ENCODE data around the gene NUBPL. TPM values are rescaled to one million over a fixed set of nuclear protein-coding genes. Genes with fewer than 3 reads are reported as not detected.
"Not testable (repeated sequence)": the region's sequence is repeated elsewhere in the genome, so short reads cannot be mapped to it uniquely, and the experiment has no call there.

Gene NUBPL
- total RNA-seq, 8 experiments from 2014 or later: 8.8 to 18.2 (median 10.7) TPM

DNA sequence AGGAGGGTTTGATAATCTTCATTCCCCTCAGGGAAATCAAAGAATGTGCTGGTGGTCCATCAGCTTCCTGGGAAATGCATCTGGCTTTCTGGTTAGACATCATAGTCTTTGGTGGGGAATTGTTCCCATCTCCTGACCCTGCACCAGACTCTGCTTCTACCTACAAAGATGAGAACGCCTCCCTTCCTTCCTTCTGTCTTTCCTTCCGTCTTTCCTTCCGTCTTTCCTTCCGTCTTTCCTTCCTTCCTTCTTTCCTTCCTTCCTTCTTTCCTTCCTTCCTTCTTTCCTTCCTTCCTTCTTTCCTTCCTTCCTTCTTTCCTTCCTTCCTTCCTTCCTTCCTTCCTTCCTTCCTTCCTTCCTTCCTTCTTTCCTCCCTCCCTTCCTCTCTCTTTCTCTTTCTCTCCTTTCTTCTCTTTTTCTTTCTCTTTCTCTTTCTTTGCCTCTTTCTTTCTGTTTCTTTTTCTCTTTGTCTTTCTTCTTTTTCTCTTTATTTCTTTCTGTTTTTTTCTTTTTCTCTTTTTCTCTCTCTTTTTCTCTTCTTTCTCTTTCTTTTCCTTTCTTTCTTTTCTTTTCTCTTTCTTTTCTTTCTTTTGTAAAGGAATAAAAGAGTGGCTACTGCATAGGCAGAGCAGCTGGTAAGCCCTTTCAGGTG, 326.9 kb downstream of the NUBPL start:
- in situ Hi-C loops (cut with MboI; ENCODE audit: low pct_unique_long_range_greater_than_20kb in 2 of 9, low sequenced_read_pairs in 9 of 9, unreplicated experiment in 9 of 9): no loop called here
- H3K27ac ChIP-seq: no peak overlapping the region

DNA sequence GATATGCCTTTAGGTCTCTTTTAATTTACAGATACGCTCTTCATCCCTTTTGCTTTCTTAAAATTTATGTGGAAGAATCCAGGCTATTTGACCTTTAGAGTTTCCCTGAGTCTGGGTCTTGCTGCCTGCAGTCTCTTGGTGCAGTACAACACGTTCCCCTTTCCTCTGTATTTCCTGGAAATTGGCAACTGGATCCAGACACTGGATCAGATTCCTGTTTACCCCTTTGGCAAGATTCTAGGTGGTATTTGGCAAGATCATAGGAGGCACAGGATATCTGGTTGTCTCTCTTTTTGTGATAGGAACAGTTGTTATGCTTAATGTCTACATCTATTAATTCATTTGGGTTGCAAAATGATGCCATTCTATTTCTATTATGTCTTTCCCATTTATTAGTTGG, 328.1 kb downstream of the NUBPL start:
- peaks cover 21 to 24% of the 10 kb centered on the region in 2 donors for H3K4me1 ChIP-seq (replicated peaks in 1 of 2)
- H3K27ac ChIP-seq: no peak overlapping the region
- in situ Hi-C loops (cut with MboI; ENCODE audit: low pct_unique_long_range_greater_than_20kb in 2 of 9, low sequenced_read_pairs in 9 of 9, unreplicated experiment in 9 of 9): no loop called here
- no peak overlapping the region for H3K4me3 ChIP-seq
- WGBS, 10 experiments: 0 to 100% (median 85%) methylated on average over 1 to 2 of the region's 2 CpGs; no CpG with 5 or more reads in 2 of the 10 experiments
- no peak for ATAC-seq (replicated peaks in 6 of 8)

More for the DNA sequence above, 326.9 kb downstream of the NUBPL start:
- Histone ChIP-seq H3K4me1 (replicated peaks in 1 of 2) (peaks cover 10 to 12% of the 10 kb centered on the region in 2 donors), H3K4me3 (no peak overlapping the region)
- 76 to 100% (median 89%) methylated on average over 1 to 4 of the region's 4 CpGs; no CpG with 5 or more reads in 3 of the 10 experiments for WGBS, 10 experiments
- no peak for ATAC-seq (replicated peaks in 6 of 8)

DNA sequence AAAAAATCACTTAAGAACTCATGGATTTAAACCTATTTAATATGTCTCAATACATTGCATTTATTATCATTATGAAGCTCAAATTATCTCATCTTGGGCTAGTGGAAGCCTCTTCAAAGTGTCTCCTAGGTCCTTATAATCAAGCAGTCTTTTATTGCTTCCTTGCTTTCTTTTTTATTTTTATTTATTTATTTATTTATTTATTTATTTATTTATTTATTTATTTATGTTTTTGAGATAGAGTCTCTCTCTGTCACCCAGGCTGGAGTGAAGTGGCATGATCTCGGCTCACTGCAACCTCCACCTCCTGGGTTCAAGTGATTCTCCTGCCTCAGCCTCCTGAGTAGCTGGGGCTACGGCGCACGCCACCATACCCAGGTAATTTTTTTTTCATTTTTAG, 329.0 kb downstream of the NUBPL start:
- H3K4me1 ChIP-seq (replicated peaks in 1 of 2): peaks cover 21 to 32% of the 10 kb centered on the region in 2 donors
- H3K27ac ChIP-seq; in situ Hi-C loops (cut with MboI; ENCODE audit: low pct_unique_long_range_greater_than_20kb in 2 of 9, low sequenced_read_pairs in 9 of 9, unreplicated experiment in 9 of 9); H3K4me3 ChIP-seq; ATAC-seq (replicated peaks in 6 of 8): not testable (repeated sequence)
- 71 to 100% (median 89%) methylated on average over 1 to 4 of the region's 4 CpGs; no CpG with 5 or more reads in 2 of the 10 experiments for WGBS, 10 experiments

DNA sequence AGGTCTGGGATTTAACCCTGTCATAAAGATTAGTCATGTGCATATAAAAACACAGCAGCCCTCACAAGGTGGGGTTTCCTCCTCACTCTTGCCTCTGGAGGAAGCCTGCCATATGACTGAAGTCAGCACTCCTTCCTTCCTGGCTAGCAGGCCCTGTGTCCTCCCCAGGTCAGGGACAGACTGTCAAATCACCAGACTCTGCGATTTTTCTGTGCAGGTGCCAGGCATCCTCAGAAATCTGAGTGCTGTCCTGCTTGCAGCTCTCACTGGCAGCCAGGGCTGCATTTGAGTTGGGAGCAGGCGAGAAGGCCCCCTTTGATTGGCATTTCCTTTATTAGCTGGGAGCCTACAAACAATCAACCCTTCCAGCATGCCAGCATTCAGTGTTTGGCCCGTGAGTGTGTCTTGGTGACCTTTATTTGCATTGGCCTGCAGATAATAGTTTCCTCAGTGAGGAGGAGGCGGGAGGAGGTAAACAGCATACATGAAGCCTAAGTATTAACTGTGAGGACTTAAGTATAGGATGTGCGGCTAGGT, 332.1 kb downstream of the NUBPL start:
- WGBS, 10 experiments: 25 to 100% (median 57%) methylated on average over 1 to 5 of the region's 5 CpGs; no CpG with 5 or more reads in 2 of the 10 experiments
- no peak overlapping the region for H3K27ac ChIP-seq
- H3K4me3 ChIP-seq: no peak overlapping the region
- in situ Hi-C loops (cut with MboI; ENCODE audit: low pct_unique_long_range_greater_than_20kb in 2 of 9, low sequenced_read_pairs in 9 of 9, unreplicated experiment in 9 of 9): no loop called here
- ATAC-seq (replicated peaks in 6 of 8): peak; percentile 46 to 89 (median 81)
- peaks cover 21 to 33% of the 10 kb centered on the region in 2 donors for H3K4me1 ChIP-seq (replicated peaks in 1 of 2)

DNA sequence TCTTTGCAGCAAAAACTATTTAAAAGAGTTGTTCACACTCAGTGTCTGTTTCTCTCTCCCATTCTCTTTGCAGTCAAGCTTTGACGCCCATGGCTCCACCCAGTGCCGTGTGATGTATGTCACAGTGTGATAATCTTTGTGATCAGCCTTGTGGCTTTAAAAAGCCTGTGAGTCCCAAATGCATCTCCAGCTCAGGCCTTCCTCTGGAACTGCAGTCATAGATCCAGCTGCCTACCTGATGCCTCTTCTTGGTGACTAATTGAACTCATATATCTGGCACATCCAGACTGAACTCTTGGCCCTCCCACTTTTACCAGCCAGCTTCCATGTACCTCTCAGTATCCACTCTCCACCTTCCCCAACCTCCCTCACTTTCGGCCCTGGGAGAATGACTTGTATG, 333.1 kb downstream of the NUBPL start:
- H3K4me1 ChIP-seq (replicated peaks in 1 of 2): peaks cover 21 to 33% of the 10 kb centered on the region in 2 donors
- no peak overlapping the region for H3K27ac ChIP-seq
- in situ Hi-C loops (cut with MboI; ENCODE audit: low pct_unique_long_range_greater_than_20kb in 2 of 9, low sequenced_read_pairs in 9 of 9, unreplicated experiment in 9 of 9): no loop called here
- 33 to 76% (median 60%) methylated on average over 1 to 3 of the region's 3 CpGs; no CpG with 5 or more reads in 3 of the 10 experiments for WGBS, 10 experiments
- ATAC-seq (replicated peaks in 6 of 8): peak in 5 of 8 experiments; percentile 6 to 44 (median 36)
- no peak overlapping the region for H3K4me3 ChIP-seq

DNA sequence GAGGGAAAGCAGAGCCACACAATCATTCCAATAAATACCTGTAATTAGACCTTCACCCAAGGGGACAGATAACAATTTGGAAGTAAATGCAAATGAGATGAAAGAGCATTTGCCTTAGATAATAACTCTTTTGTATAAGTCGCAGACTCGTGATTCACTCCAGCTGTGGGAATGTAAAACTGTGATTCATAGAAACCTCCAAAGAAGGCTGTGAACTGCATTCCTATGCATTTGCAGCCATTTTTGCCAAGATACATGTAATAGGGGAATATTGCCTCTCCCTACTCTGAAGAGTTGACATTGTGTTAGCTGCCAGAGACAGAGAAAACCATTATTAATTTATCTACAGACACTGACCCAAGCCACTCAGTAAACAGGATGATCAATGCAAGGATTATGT, 334.0 kb downstream of the NUBPL start:
- no peak overlapping the region for H3K27ac ChIP-seq
- WGBS, 10 experiments: 4 to 88% (median 73%) methylated on average over 1 to 2 of the region's 2 CpGs; no CpG with 5 or more reads in 5 of the 10 experiments
- peak in 5 of 8 experiments; percentile 22 to 66 (median 27) for ATAC-seq (replicated peaks in 6 of 8)
- peaks cover 21 to 33% of the 10 kb centered on the region in 2 donors for H3K4me1 ChIP-seq (replicated peaks in 1 of 2)
- in situ Hi-C loops (cut with MboI; ENCODE audit: low pct_unique_long_range_greater_than_20kb in 2 of 9, low sequenced_read_pairs in 9 of 9, unreplicated experiment in 9 of 9): no loop called here
- H3K4me3 ChIP-seq: no peak overlapping the region

DNA sequence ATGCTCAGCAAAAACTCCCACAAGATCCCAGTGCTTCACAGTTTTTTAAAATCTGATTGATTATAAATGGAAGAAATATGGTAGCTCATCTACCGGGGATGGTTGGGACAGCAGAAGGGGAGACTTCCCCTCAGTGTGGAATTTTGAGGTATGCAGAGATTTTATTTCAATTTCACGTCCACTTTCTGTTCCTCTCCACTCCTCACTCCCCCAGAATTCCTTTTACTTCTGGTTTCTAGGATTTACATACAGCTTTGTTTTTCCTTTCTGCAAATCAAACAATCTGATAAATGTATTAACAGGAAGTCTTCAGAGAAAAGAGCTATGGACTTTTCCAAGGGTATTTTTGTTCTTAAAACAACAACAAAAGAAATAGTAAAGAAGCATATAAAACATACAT, 334.4 kb downstream of the NUBPL start:
- WGBS, 10 experiments: 67 to 100% (median 90%) methylated on average over 1 to 2 of the region's 2 CpGs; no CpG with 5 or more reads in 3 of the 10 experiments
- Histone ChIP-seq H3K4me1 (replicated peaks in 1 of 2) (peaks cover 21 to 33% of the 10 kb centered on the region in 2 donors), H3K4me3 (no peak overlapping the region), H3K27ac (no peak overlapping the region)
- in situ Hi-C loops (cut with MboI; ENCODE audit: low pct_unique_long_range_greater_than_20kb in 2 of 9, low sequenced_read_pairs in 9 of 9, unreplicated experiment in 9 of 9): no loop called here
- ATAC-seq (replicated peaks in 6 of 8): no peak

DNA sequence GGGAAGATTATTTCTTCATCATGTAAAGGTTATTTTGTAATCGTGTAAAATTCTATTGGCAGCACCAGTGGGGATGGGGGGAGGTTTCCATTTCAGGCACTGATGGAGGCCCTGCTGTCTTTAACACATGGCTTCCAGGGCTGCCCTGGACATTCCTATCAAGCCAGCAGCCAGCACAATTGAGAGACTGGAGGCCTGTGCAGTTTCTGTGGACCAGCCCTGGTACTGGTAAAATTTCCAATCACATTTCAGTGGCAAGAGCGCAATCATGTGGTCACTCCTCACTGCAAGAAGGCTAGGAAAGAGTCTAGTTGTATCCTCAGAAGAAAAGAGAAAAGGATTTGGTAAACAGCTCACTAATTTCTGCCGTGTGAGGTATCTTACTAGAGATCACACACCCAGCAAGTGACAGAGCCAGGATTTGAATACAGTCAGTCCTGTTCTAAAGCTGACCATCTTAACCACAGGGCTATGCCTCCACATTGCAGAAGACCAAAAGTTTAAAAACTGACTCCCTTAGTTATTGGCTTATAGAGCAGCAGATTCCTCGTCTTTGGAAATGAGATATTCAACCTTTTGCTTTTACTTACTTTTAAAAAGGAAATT, 336.5 kb downstream of the NUBPL start:
- peak in 4 of 8 experiments; percentile 12 to 22 (median 18) for ATAC-seq (replicated peaks in 6 of 8)
- no peak overlapping the region for H3K27ac ChIP-seq
- H3K4me1 ChIP-seq (replicated peaks in 1 of 2): peaks cover 14 to 24% of the 10 kb centered on the region in 2 donors
- no peak overlapping the region for H3K4me3 ChIP-seq
- in situ Hi-C loops (cut with MboI; ENCODE audit: low pct_unique_long_range_greater_than_20kb in 2 of 9, low sequenced_read_pairs in 9 of 9, unreplicated experiment in 9 of 9): no loop called here
- WGBS, 10 experiments: 0 to 100% (median 56%) methylated on average over 2 to 4 of the region's 4 CpGs; no CpG with 5 or more reads in 1 of the 10 experiments

DNA sequence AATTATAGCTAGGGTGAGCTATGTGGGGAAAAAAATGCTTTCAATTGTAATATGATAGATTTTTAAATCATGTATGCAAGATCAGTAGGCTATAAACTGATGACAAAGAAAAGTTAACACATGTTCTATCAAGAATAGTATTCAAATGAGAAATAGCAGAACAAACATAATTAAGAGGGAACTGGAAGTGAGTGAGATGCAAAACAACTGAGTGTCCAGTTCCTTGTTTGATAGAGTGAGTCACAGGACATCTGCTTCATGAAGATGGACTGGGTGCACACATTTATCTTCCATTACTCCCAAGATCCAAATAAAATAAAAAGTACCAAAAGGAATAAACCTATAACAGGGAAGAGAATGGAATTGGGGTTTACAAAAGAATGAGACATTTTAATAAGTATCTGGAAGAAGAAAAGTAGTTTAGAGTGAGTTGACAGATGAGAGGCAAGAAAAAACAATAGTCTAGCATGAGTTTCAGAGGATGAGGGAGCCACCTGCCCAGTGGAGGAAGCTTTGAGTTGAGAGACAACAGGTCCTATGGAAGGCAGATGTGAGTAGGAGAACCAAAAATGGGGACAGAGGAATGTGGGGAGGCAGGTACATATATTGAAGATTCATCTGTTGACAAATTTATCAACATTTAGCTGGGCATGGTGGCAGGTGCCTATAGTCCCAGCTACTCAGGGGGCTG, 337.8 kb downstream of the NUBPL start:
- Histone ChIP-seq H3K4me1 (replicated peaks in 1 of 2) (peaks cover 1 to 11% of the 10 kb centered on the region in 2 donors), H3K4me3 (no peak overlapping the region), H3K27ac (no peak overlapping the region)
- peak in 3 of 8 experiments; percentile 46 to 80 (median 68) for ATAC-seq (replicated peaks in 6 of 8)
- in situ Hi-C loops (cut with MboI; ENCODE audit: low pct_unique_long_range_greater_than_20kb in 2 of 9, low sequenced_read_pairs in 9 of 9, unreplicated experiment in 9 of 9): no loop called here

DNA sequence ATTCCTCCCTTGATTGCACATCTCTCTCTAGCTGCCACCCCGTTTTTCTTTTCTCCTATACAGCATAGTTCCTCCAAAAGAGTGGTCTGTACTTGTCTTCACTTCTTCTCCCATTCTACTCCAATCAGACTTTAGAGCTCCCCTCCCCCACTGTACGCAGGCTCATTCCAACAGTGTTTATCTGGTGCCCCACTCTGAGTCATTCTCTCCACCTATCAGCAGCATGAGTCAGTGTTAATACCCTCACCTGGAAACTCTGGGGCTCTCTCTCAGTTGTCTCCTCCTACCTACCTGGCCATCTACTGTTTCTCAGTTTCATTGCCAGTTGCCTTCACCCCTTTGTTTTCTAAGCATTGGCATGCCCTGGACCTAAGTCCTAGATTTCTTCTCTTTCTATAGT, 340.8 kb downstream of the NUBPL start:
- Histone ChIP-seq H3K4me1 (replicated peaks in 1 of 2) (no peaks in the 10 kb centered on the region), H3K27ac (no peak overlapping the region), H3K4me3 (no peak overlapping the region)
- in situ Hi-C loops (cut with MboI; ENCODE audit: low pct_unique_long_range_greater_than_20kb in 2 of 9, low sequenced_read_pairs in 9 of 9, unreplicated experiment in 9 of 9): loop anchor here in 1 of 9 experiments (25.0 kb wide), 1 partner anchor 390 kb away; no protein-coding TSS in a partner anchor
- ATAC-seq (replicated peaks in 6 of 8): no peak
- 0 to 100% (median 65%) methylated on average over 1 to 2 of the region's 2 CpGs; no CpG with 5 or more reads in 2 of the 10 experiments for WGBS, 10 experiments

DNA sequence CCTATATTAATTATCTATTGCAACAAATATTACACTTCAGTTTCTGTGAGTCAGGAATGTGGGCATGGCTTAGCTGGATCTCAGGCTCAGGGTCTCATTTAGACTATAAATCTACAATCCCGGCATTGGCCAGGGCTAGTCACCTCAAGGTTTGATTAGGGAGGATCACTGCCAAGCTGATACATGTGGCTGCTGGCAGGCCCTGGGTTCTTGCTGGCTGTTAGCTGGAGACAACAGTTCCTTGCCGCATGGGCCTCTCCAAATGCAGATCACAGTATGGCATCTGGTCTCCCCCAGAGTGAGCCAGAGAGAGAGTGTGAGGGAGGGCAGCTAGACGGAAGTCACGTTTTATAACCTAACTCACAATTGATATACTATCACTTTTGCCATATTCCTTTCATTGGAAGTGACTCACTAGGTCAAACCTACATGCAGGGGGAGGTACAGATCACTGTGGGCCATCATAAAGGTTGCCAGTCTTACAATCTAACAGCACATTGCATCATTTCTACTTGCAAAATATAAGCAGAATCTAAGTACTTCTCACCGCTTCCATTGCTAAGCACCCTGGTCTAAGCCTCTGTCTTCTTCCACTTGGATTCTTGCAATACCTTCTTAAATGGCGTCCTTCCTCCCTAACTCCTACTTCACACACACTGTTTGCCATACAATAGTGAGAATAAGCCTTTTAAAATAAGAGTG, 341.9 kb downstream of the NUBPL start:
- in situ Hi-C loops (cut with MboI; ENCODE audit: low pct_unique_long_range_greater_than_20kb in 2 of 9, low sequenced_read_pairs in 9 of 9, unreplicated experiment in 9 of 9): loop anchor here in 1 of 9 experiments (25.0 kb wide), 1 partner anchor 391 kb away; no protein-coding TSS in a partner anchor
- Histone ChIP-seq H3K27ac (no peak overlapping the region), H3K4me1 (replicated peaks in 1 of 2) (no peaks in the 10 kb centered on the region), H3K4me3 (no peak overlapping the region)
- WGBS, 10 experiments: 48 to 100% (median 75%) methylated on average over 1 to 6 of the region's 6 CpGs; no CpG with 5 or more reads in 2 of the 10 experiments
- ATAC-seq (replicated peaks in 6 of 8): peak in 3 of 8 experiments; percentile 16 to 45 (median 42)

DNA sequence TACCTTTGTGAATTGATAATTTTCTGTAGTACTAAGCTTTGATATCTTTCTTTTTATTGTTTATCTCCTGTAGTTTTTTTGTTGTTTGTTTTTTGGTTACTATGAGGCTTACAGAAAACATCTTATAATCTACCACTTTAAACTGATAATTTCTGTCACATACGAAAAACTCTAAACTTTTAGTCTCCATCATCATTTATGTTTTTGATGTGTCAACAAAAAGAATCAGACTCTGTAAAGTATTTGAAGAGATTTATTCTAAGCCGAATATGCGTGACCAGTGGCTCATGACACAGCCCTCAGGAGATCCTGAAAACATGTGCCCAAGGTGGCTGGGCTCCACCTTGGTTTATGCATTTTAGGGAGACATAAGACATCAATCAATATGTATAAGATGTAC, 348.8 kb downstream of the NUBPL start:
- Histone ChIP-seq H3K27ac (no peak overlapping the region), H3K4me1 (replicated peaks in 1 of 2) (no peaks in the 10 kb centered on the region), H3K4me3 (no peak overlapping the region)
- WGBS, 10 experiments: 49 to 100% (median 94%) methylated on average over 1 to 3 of the region's 3 CpGs
- ATAC-seq (replicated peaks in 6 of 8): peak in 2 of 8 experiments; percentile 22 to 43
- in situ Hi-C loops (cut with MboI; ENCODE audit: low pct_unique_long_range_greater_than_20kb in 2 of 9, low sequenced_read_pairs in 9 of 9, unreplicated experiment in 9 of 9): loop anchor here in 1 of 9 experiments (25.0 kb wide), 1 partner anchor 398 kb away; no protein-coding TSS in a partner anchor
